Measurements from ENCODE around the gene VPS45.

Gene VPS45

GRCh38 chr1:150093805-150094204, 26.2 kb downstream of the VPS45 start:
- Histone ChIP-seq H3K9me3 (no peaks in the 10 kb centered on the region), H3K27ac (no peak overlapping the region), H3K27me3 (no peaks in the 10 kb centered on the region), H3K36me3 (no peaks in the 10 kb centered on the region), H3K4me3 (ENCODE audit: low read depth in 1 of 2, low read length in 1 of 2) (no peak overlapping the region), H3K4me1 (ENCODE audit: control insufficient read depth in 1 of 2, insufficient read depth in 1 of 2, low read depth in 1 of 2, low read length in 1 of 2) (peaks cover 17 to 23% of the 10 kb centered on the region in 2 experiments)
- TF ChIP-seq CTCF (IDR thresholded peaks at IDR 0.05): no peak

GRCh38 chr1:150094734-150095265, 27.2 kb downstream of the VPS45 start:
- no peaks in the 10 kb centered on the region for H3K9me3 ChIP-seq
- no peak overlapping the region for H3K4me3 ChIP-seq (ENCODE audit: low read depth in 1 of 2, low read length in 1 of 2)
- no peaks in the 10 kb centered on the region for H3K36me3 ChIP-seq
- H3K27me3 ChIP-seq: no peaks in the 10 kb centered on the region
- H3K27ac ChIP-seq: no peak overlapping the region
- TF ChIP-seq CTCF (IDR thresholded peaks at IDR 0.05): no peak
- H3K4me1 ChIP-seq (ENCODE audit: control insufficient read depth in 1 of 2, insufficient read depth in 1 of 2, low read depth in 1 of 2, low read length in 1 of 2): peaks cover 11 to 17% of the 10 kb centered on the region in 2 experiments

- Histone ChIP-seq H3K36me3 (no peaks in the 10 kb centered on the region), H3K27me3 (no peaks in the 10 kb centered on the region), H3K9me3 (no peaks in the 10 kb centered on the region), H3K4me3 (ENCODE audit: low read depth in 1 of 2, low read length in 1 of 2) (no peak overlapping the region), H3K4me1 (ENCODE audit: control insufficient read depth in 1 of 2, insufficient read depth in 1 of 2, low read depth in 1 of 2, low read length in 1 of 2) (no peaks in the 10 kb centered on the region), H3K27ac (no peak overlapping the region)
- TF ChIP-seq CTCF (IDR thresholded peaks at IDR 0.05): no peak
These were observed 35.4 kb downstream of the VPS45 start for GRCh38 chr1:150102986-150103385.

GRCh38 chr1:150106341-150106740, 38.8 kb downstream of the VPS45 start:
- Histone ChIP-seq H3K36me3 (no peaks in the 10 kb centered on the region), H3K27ac (no peak overlapping the region), H3K27me3 (no peaks in the 10 kb centered on the region), H3K4me3 (ENCODE audit: low read depth in 1 of 2, low read length in 1 of 2) (no peak overlapping the region), H3K4me1 (ENCODE audit: control insufficient read depth in 1 of 2, insufficient read depth in 1 of 2, low read depth in 1 of 2, low read length in 1 of 2) (no peaks in the 10 kb centered on the region), H3K9me3 (no peaks in the 10 kb centered on the region)
- no peak for TF ChIP-seq CTCF (IDR thresholded peaks at IDR 0.05)

GRCh38 chr1:150109586-150109985, 42.0 kb downstream of the VPS45 start:
- Histone ChIP-seq H3K27me3 (no peaks in the 10 kb centered on the region), H3K4me3 (ENCODE audit: low read depth in 1 of 2, low read length in 1 of 2) (no peak overlapping the region), H3K36me3 (no peaks in the 10 kb centered on the region), H3K9me3 (no peaks in the 10 kb centered on the region), H3K4me1 (ENCODE audit: control insufficient read depth in 1 of 2, insufficient read depth in 1 of 2, low read depth in 1 of 2, low read length in 1 of 2) (no peaks in the 10 kb centered on the region), H3K27ac (no peak overlapping the region)
- TF ChIP-seq CTCF (IDR thresholded peaks at IDR 0.05): no peak

- H3K36me3 ChIP-seq: no peaks in the 10 kb centered on the region
- H3K4me1 ChIP-seq (ENCODE audit: control insufficient read depth in 1 of 2, insufficient read depth in 1 of 2, low read depth in 1 of 2, low read length in 1 of 2): no peaks in the 10 kb centered on the region
- no peaks in the 10 kb centered on the region for H3K27me3 ChIP-seq
- H3K27ac ChIP-seq: no peak overlapping the region
- H3K9me3 ChIP-seq: no peaks in the 10 kb centered on the region
- no peak overlapping the region for H3K4me3 ChIP-seq (ENCODE audit: low read depth in 1 of 2, low read length in 1 of 2)
- no peak for TF ChIP-seq CTCF (IDR thresholded peaks at IDR 0.05)
These were observed 42.5 kb downstream of the VPS45 start for GRCh38 chr1:150110116-150110515.
